Measurements from ENCODE around the gene UMODL1.
A peak's percentile ranks its signal among the peaks of the same experiment; 100 is the strongest.
"Not testable (repeated sequence)": the region's sequence is repeated elsewhere in the genome, so short reads cannot be mapped to it uniquely, and the experiment has no call there.

UMODL1 gene

DNA sequence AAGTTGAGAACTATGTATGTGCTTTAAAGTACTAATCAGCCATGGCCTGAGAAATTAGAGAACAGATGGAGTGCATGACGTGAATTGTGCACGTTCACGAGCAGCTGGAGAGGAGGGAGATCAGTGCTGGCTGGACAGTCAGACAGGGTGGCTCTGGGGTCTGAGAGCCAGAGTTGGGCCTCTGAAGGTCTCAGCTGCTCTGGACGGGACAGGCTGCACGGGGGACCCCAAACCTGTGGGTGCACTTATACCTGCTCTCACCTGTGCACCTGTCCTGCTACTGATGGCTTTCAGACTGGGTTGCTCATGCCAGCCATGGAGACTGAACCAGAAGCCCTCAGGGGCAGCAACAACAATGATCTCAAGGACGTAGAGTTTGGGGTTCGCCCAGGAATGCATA is 43.5 kb downstream of the UMODL1 start:
- DNase-seq (ENCODE audit: low read depth, low spot score): no peak

DNA sequence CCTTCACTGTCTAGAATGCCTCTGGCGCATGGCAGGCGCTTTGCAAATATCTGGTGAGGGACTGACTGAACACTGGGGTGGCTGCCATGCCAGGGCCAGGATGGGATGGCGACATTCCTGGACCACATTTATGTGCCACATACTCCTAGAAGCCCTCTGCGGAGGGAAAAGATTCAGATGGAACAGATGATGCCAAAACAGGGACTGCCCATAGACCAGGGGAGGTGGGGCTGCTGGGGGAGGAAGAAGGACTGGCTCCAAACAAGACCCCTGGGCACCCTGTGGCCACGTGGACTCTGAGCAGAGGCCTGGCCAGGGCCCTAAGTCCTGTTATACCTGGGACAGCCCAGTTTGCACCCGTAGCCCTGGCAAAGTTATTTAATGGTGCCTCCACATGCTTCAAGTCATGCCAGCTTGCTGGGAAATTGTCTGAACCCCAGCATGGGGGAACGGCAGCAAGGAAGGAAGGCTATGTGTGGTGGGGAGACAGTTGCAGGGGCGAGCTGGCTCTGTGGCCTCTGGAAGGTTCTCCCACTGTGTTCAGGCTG is 44.1 kb downstream of the UMODL1 start:
- no peak for DNase-seq (ENCODE audit: low read depth, low spot score)

DNA sequence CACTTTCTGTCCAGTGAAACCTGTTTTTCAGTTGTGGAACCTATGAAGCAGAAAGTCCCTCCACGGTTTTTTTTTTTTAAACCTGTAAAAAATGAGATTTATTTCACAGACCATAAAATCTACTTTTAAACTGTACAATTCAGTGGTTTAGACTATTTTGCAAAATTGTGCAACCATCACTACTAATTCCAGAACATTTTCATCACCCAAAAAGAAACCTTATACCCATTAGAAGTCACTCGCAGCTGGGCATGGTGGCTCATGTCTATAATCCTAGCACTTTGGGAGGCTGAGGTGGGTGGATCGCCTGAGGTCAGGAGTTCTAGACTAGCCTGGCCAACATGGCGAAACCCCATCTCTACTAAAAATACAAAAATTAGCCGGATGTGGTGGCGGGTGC is 45.4 kb downstream of the UMODL1 start:
- not testable (repeated sequence) for DNase-seq (ENCODE audit: low read depth, low spot score)

- DNase-seq (ENCODE audit: low read depth, low spot score): peak; percentile 89
These were observed 46.3 kb downstream of the UMODL1 start for GRCh38 chr21:42117229-42117966.

- no peak for DNase-seq (ENCODE audit: low read depth, low spot score)
These were observed 47.1 kb downstream of the UMODL1 start for GRCh38 chr21:42117967-42118780.

DNA sequence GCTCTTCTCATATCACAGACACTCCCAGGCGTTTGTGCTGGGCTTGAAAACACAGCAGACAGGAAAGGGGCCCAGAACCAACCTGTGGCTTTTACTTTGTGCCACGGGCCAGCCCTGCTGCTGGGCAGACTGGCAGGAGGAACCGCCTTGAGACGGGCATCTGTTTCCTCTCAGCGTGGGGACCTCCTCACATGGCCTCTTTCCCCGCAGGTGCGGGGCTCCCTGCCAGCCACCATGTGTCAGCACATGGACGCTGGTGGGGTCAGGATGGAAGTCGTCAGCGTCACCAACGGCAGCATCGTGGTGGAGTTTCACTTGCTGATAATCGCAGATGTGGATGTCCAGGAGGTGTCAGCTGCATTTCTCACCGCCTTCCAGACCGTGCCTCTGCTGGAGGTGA is 47.8 kb downstream of the UMODL1 start:
- DNase-seq (ENCODE audit: low read depth, low spot score): no peak

GRCh38 chr21:42120101-42120902 is 49.2 kb downstream of the UMODL1 start:
- DNase-seq (ENCODE audit: low read depth, low spot score): no peak

DNA sequence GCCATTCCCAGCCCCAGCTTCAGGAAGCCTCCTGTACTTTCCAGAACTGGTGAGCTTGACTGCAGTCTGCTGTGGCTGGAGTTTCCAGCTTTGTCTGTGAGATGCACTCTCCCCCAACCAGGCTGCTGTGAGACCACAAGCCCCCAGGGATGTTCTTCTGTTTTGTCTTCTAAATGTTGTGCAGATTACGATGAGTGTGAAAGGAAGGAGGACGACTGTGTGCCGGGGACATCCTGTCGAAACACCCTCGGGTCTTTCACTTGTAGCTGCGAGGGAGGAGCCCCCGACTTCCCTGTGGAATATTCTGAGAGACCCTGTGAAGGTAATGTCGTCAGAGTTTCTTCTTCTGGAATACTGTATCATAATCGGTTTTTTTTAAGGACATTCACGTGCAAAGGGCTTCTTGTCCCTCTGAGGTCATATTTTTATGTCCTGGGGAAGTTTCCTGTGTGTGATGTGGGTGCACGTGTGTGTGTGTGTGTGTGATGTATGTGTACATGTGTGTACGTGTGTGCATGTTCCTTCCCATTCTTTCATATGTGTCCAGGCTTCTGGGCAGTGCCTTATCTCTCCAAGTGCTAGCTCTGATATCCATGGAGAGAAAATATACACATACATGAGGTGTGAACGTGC is 49.9 kb downstream of the UMODL1 start:
- no peak for DNase-seq (ENCODE audit: low read depth, low spot score)

DNA sequence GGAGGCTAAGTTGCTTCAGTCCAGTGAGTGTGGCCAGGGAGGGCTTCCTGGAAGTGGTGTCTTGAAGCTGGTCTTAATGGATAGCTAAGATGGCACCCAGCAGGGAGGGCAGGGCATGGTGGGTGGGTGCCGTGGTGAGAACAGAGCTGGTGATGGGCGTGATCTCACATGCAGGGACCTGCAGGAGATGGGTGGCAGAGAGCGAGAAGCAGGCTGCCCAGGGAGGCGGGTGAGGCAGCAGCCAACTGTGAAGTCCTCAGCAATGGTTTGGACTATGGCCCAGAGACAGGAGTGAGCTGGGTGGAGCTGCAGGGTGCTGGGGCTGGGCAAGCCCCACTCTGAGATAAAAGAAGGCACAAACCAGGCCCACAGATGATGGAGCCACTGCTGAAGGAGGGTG is 50.7 kb downstream of the UMODL1 start:
- DNase-seq (ENCODE audit: low read depth, low spot score): no peak

DNA sequence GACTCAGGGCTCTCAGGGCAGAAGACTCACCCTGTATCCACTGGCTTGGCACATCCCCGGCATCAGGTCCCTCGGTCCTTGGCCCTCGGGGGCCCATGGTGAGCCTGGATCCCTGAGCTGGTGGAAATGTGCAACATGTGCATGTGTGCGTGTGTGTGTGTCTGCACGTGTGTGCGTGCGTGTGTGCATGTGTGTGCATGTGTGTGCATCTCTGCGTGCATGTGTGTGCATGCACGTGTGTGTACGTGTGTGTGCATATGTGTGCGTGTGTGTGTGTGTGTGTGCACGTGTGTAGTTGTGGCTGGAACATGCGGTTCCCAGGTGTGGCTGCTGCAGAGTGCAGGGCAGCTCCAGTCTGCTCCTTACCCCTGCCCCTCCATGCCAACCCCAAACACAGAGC is 51.3 kb downstream of the UMODL1 start:
- no peak for DNase-seq (ENCODE audit: low read depth, low spot score)

GRCh38 chr21:42122808-42123207 is 51.7 kb downstream of the UMODL1 start:
- DNase-seq (ENCODE audit: low read depth, low spot score): no peak

GRCh38 chr21:42123219-42123908 is 52.2 kb downstream of the UMODL1 start:
- no peak for DNase-seq (ENCODE audit: low read depth, low spot score)

DNA sequence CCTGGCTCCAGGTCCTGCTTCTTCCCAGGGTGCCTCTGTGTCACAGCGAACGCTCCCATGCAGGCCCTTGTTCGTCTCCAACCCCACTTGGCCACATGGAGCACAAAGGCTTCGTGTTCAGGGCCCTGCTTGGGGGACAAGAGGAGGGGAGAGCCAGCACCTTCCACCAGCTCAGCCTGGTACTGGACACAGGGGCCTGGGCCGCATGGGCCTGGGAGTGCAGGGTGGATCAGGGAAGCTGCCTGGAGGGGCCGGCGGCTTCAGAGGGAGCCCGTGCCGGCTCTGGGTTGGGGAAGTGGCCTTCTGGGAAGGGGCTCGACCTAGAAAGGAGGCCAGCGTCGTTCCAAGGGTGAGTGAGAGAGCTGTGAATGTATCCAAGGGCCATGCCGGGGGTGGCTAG is 53.0 kb downstream of the UMODL1 start:
- DNase-seq (ENCODE audit: low read depth, low spot score): no peak

DNA sequence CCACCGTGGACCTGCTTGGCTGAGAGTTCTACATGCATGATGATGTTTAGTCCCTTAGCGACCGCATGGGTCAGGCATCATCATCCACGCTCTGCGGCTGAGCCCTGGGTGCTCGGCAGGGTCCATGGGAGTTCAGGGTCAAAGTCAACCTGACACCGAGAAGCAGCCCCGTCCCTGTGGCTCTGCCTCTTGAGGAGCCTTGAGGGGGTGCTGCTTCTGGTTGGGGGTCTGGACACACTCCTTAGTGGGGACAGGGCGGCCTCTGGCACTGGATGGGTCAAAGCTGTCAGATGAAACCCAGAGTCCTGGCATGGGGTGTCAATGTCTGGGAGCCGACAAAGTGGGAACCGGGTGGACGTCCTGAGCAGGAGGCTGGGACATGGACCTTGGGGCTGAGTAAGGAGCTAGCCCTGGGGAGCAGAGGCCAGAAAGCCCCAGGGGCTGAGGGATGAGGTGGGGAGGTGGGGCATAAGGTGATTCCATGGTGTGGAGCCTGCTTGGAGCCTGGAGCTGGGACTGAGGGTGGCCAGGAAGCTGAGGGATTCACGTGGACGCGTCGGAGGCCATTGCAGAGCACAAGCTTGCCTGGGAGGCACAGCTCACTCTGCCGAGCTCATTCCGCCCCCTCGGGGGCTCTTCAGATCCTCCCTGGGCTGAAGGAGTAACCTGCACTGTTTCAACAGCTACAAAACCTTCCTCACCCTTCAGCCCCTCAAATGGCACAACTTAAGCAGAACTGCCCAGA is 53.9 kb downstream of the UMODL1 start:
- no peak for DNase-seq (ENCODE audit: low read depth, low spot score)

DNA sequence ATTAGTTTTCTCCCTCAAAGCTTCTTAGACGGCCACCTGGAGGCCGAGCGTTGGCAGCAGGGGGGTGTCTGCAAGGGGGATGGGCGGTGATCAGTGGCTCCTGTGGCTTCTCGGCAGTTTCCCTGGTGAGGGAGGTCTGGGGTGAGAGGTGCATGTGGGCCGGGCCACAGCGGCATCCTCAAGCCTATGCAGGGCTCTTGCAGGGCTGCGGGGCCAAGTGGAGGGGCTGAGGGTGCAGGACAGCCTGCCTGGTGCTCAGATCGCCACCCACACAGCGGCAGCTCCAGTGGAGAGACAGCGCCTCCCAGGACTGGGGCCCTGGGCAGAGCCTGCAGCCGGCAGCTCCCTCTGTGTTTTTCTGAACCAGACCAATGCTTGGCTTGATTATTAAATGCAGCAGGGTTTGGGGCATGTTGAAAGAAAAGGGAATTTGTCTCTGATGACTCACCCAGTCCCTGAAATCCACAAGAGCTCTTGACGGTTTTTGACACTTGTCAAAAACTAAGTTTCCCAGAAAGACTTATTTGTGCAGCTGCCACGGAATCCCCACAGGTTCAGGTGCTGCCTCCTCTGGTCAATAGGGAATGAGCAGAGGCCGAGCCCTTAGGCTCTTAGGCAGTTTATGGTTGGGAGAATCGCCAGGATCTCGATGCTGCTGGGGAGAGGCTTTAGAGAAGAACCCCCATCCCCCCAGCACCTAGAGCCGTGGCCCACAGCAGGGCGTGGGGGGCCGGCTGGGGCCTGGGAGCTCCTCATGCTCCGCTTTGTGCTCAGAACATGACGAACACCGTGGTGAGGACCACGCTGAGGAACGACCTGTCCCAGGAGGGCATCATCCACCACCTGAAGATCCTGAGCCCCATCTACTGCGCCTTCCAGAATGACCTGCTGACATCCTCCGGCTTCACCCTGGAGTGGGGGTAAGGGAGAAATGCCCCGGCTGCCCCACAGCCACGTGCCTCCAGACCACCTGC is 54.7 kb downstream of the UMODL1 start:
- DNase-seq (ENCODE audit: low read depth, low spot score): peak; percentile 71

DNA sequence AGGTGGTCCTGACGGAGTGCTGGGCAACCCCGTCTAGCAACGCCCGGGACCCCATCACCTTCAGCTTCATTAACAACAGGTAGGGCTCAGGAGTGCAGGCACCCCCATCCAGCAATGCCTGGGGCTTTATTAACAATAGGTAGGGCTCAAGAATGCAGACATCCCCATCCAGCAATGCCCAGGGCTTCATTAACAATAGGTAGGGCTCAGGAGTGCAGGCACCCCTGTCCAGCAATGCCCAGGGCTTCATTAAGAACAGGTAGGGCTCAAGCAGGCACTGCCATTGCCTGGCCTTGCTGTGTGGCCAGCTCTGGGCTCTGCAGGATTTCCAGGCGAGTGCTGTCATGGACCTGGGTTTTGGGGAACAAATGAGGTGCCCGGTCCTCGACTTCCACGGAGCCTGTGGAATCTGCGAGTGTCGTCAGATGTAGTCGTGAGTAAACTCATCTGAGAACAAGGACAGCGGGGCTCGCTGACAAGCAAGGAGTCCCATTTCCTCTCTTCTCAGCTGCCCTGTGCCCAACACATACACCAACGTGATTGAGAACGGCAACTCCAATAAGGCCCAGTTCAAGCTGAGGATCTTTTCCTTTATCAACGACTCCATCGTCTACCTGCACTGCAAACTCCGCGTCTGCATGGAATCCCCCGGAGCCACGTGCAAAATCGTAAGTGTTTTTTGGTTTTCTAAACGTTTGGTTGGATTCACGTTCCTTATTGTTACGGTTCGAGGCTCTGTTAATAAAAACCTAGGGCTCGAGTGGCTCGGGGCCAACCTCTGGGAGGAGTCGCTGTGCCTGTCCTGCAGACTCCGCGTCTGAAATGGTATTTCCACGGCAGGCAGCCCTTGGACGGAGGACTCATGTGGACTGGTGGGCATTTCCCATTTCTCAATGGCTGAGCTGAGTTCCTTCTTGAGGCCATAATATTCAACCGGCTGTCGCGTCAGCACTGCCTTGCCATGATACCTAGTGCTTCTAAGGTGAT is 56.3 kb downstream of the UMODL1 start:
- no peak for DNase-seq (ENCODE audit: low read depth, low spot score)

Measured in astrocyte of the hippocampus (primary cell).